Lower lobe of right lung (tissue), 2 donors: ENCODE results near the gene WFDC5. TPM values are rescaled to one million over a fixed set of nuclear protein-coding genes. Genes with fewer than 3 reads are reported as not detected.

Source experiments
- ATAC-seq, 2 donors: fragments of 200-7000 bp; cut with Tn5 transposase; one replicate each; pipeline ENCODE4 v1.9.1; 2020 to 2022; ENCODE audit warnings: mild to moderate bottlenecking in 2 of 2, moderate library complexity in 2 of 2
- DNase-seq: peaks from one replicate; pipeline ENCODE4 v3.0.0-alpha.2; 2020
- H3K27ac ChIP-seq: fragments of 200-600 bp; one replicate; pipeline ENCODE4 v1.8.0; 2022
- H3K27me3 ChIP-seq: fragments of 200-600 bp; one replicate; pipeline ENCODE4 v1.8.0; 2022; ENCODE audit warnings: low read depth
- H3K36me3 ChIP-seq: fragments of 200-600 bp; one replicate; pipeline ENCODE4 v1.8.0; 2022; ENCODE audit warnings: mild to moderate bottlenecking
- H3K4me1 ChIP-seq: fragments of 200-600 bp; one replicate; pipeline ENCODE4 v1.8.0; 2022
- H3K4me3 ChIP-seq: fragments of 200-600 bp; one replicate; pipeline ENCODE4 v1.8.0; 2022; ENCODE audit warnings: mild to moderate bottlenecking
- H3K9me3 ChIP-seq: fragments of 200-600 bp; one replicate; pipeline ENCODE4 v1.8.0; 2022
- CTCF ChIP-seq: fragments of 200-600 bp; IDR thresholded peaks from one replicate; pipeline ENCODE4 v1.8.0; 2022; ENCODE audit warnings: antibody characterized with exemption, mild to moderate bottlenecking
- intact Hi-C: fragments of 100-400 bp; cut with DNase I; formaldehyde crosslinking; loops from one replicate; pipeline ENCODE4 v1.11.0; 2022
- total RNA-seq: library from RNA; stranded (reverse); fragmentation: NEBNext Ultra II Directional; extraction: Animal tissue kit (Norgen Biotek cat#: 25700); gene quantifications from one replicate; pipeline ENCODE4 v1.2.1, GENCODE V29; 2021
- donor health status: DM: no; HTN: yes; CAD: no; lungs with severe emphysema.

Gene WFDC5
- total RNA-seq, 1 donor from 2014 or later: 1.6 TPM

- H3K27ac ChIP-seq: no peak overlapping the region
- intact Hi-C loops: no loop called here
- DNase-seq: no peak
Observed at GRCh38 chr20:45094864-45095574, 20.0 kb downstream of the WFDC5 start.

GRCh38 chr20:45094201-45094600, 20.8 kb downstream of the WFDC5 start:
- H3K9me3 ChIP-seq: no peaks in the 10 kb centered on the region
- H3K27ac ChIP-seq: no peak overlapping the region
- no peak overlapping the region for H3K4me3 ChIP-seq
- intact Hi-C loops: no loop called here
- DNase-seq: no peak
- H3K27me3 ChIP-seq: peaks cover 28% of the 10 kb centered on the region
- peaks cover 8% of the 10 kb centered on the region for H3K4me1 ChIP-seq
- TF ChIP-seq CTCF: no peak
- ATAC-seq: no peak
- no peaks in the 10 kb centered on the region for H3K36me3 ChIP-seq

More at GRCh38 chr20:45094864-45095574, 20.0 kb downstream of the WFDC5 start:
- Histone ChIP-seq H3K4me1 (peaks cover 8% of the 10 kb centered on the region), H3K9me3 (no peaks in the 10 kb centered on the region), H3K4me3 (no peak overlapping the region), H3K27me3 (peaks cover 36% of the 10 kb centered on the region), H3K36me3 (no peaks in the 10 kb centered on the region)
- no peak for TF ChIP-seq CTCF
- no peak for ATAC-seq

- Histone ChIP-seq H3K4me1 (peaks cover 6% of the 10 kb centered on the region), H3K9me3 (no peaks in the 10 kb centered on the region), H3K27me3 (peaks cover 15% of the 10 kb centered on the region), H3K27ac (no peak overlapping the region), H3K4me3 (no peak overlapping the region), H3K36me3 (no peaks in the 10 kb centered on the region)
- DNase-seq (no peak), ATAC-seq (no peak)
- TF ChIP-seq CTCF: no peak
- intact Hi-C loops: no loop called here
Observed at GRCh38 chr20:45092898-45093297, 22.1 kb downstream of the WFDC5 start.

GRCh38 chr20:45091366-45091765, 23.6 kb downstream of the WFDC5 start:
- Histone ChIP-seq H3K9me3 (no peaks in the 10 kb centered on the region), H3K27me3 (peaks cover under 1% of the 10 kb centered on the region), H3K27ac (no peak overlapping the region), H3K4me1 (peaks cover 12% of the 10 kb centered on the region), H3K36me3 (no peaks in the 10 kb centered on the region), H3K4me3 (no peak overlapping the region)
- intact Hi-C loops: no loop called here
- ATAC-seq: no peak
- TF ChIP-seq CTCF: no peak
- no peak for DNase-seq

- TF ChIP-seq CTCF: no peak
- H3K9me3 ChIP-seq: no peaks in the 10 kb centered on the region
- no peaks in the 10 kb centered on the region for H3K36me3 ChIP-seq
- no peak for ATAC-seq
- DNase-seq: no peak
- H3K27ac ChIP-seq: no peak overlapping the region
- no peak overlapping the region for H3K4me3 ChIP-seq
- H3K27me3 ChIP-seq: no peaks in the 10 kb centered on the region
- peaks cover 10% of the 10 kb centered on the region for H3K4me1 ChIP-seq
- intact Hi-C loops: no loop called here
Observed at GRCh38 chr20:45090481-45090880, 24.5 kb downstream of the WFDC5 start.
